HEK293 (cell line): ENCODE results near the gene SMCR8.

ENCODE experiments used
- ATF2 ChIP-seq: fragments of 450-650 bp; formaldehyde crosslinking; IDR thresholded peaks from 2 replicates; pipeline ENCODE4 v1.5.1; 2016; ENCODE audit warnings: missing biosample characterization, missing genetic modification characterization, low read depth
- CTCF ChIP-seq: fragments of 450-650 bp; formaldehyde crosslinking; IDR thresholded peaks from 2 replicates; pipeline ENCODE4 v1.5.1; 2016; ENCODE audit warnings: missing biosample characterization, missing genetic modification characterization
- INSM2 ChIP-seq: fragments of 450-650 bp; formaldehyde crosslinking; IDR thresholded peaks from 2 replicates; pipeline ENCODE4 v1.5.1; 2016; ENCODE audit warnings: missing biosample characterization, missing genetic modification characterization
- OVOL3 ChIP-seq: fragments of 450-650 bp; formaldehyde crosslinking; IDR thresholded peaks from 2 replicates; pipeline ENCODE4 v1.5.1; 2016; ENCODE audit warnings: missing biosample characterization, missing genetic modification characterization
- YY2 ChIP-seq: fragments of 450-650 bp; formaldehyde crosslinking; IDR thresholded peaks from 2 replicates; pipeline ENCODE4 v1.5.1; 2016; ENCODE audit warnings: missing biosample characterization, missing genetic modification characterization
- ZNF140 ChIP-seq: fragments of 450-650 bp; formaldehyde crosslinking; IDR thresholded peaks from 2 replicates; pipeline ENCODE4 v1.5.1; 2016; ENCODE audit warnings: missing biosample characterization, missing genetic modification characterization
- ZNF433 ChIP-seq: fragments of 450-650 bp; formaldehyde crosslinking; IDR thresholded peaks from 2 replicates; pipeline ENCODE4 v1.5.1; 2016; ENCODE audit warnings: missing biosample characterization, missing genetic modification characterization, low read depth
- ZNF629 ChIP-seq: fragments of 450-650 bp; formaldehyde crosslinking; IDR thresholded peaks from 2 replicates; pipeline ENCODE4 v1.5.1; 2017; ENCODE audit warnings: missing biosample characterization, missing genetic modification characterization
- ZNF660 ChIP-seq: fragments of 450-650 bp; IDR thresholded peaks from 2 replicates; pipeline ENCODE4 v1.5.1; 2018; ENCODE audit warnings: missing biosample characterization, mild to moderate bottlenecking, missing genetic modification characterization
- ZNF830 ChIP-seq: fragments of 450-650 bp; IDR thresholded peaks from 2 replicates; pipeline ENCODE4 v1.5.0; 2018; ENCODE audit warnings: missing biosample characterization, missing genetic modification characterization, low read depth, mild to moderate bottlenecking, moderate library complexity
- ZSCAN5A ChIP-seq: fragments of 450-650 bp; formaldehyde crosslinking; IDR thresholded peaks from 2 replicates; pipeline ENCODE4 v1.5.1; 2016; ENCODE audit warnings: missing biosample characterization, missing genetic modification characterization

- TF ChIP-seq ZNF433 (tag by site-specific recombination) (no peak), ZNF629 (tag by site-specific recombination) (no peak), OVOL3 (tag by site-specific recombination) (no peak), ZNF140 (tag by site-specific recombination) (no peak), YY2 (tag by site-specific recombination) (no peak), ZNF830 (tag by site-specific recombination) (no peak), CTCF (tag by site-specific recombination) (no peak), INSM2 (tag by site-specific recombination) (no peak), ZNF660 (tag by site-specific recombination) (no peak), ATF2 (tag by site-specific recombination) (no peak), ZSCAN5A (tag by site-specific recombination) (no peak)
Measured at GRCh38 chr17:18374216-18374615, 59.1 kb downstream of the SMCR8 start.
